Neuronal stem cell (in vitro differentiated cells): ENCODE results near the gene PRR30. TPM values are rescaled to one million over a fixed set of nuclear protein-coding genes. Genes with fewer than 3 reads are reported as not detected.

ENCODE experiments used
- DNase-seq: peaks from one replicate; pipeline ENCODE4 v3.0.0-alpha.2; 2013; ENCODE audit warnings: low spot score
- H2AFZ ChIP-seq: one replicate; pipeline ENCODE4 v1.6.1; 2013; ENCODE audit warnings: mild to moderate bottlenecking, low read length, inconsistent platforms
- H2AK5ac ChIP-seq: 2 replicates; pipeline ENCODE4 v1.6.1; 2013; ENCODE audit warnings: low read depth, mild to moderate bottlenecking, inconsistent platforms, low read length, moderate library complexity, mixed read lengths
- H2BK120ac ChIP-seq: 2 replicates; pipeline ENCODE4 v1.6.1; 2013; ENCODE audit warnings: low read depth, mild to moderate bottlenecking, inconsistent platforms, low read length, moderate library complexity, mixed read lengths
- H2BK12ac ChIP-seq: one replicate; pipeline ENCODE4 v1.6.1; 2013; ENCODE audit warnings: low read length, inconsistent platforms
- H2BK15ac ChIP-seq: 2 replicates; pipeline ENCODE4 v1.6.1; 2013; ENCODE audit warnings: mild to moderate bottlenecking, low read length, inconsistent platforms, mixed read lengths
- H2BK5ac ChIP-seq: one replicate; pipeline ENCODE4 v1.6.1; 2013; ENCODE audit warnings: inconsistent platforms, mild to moderate bottlenecking, low read length, moderate library complexity
- H3K14ac ChIP-seq: one replicate; pipeline ENCODE4 v1.6.1; 2013; ENCODE audit warnings: low read length, inconsistent platforms
- H3K18ac ChIP-seq: 2 replicates; pipeline ENCODE4 v1.6.1; 2013; ENCODE audit warnings: low read length, inconsistent platforms
- H3K23ac ChIP-seq: 2 replicates; pipeline ENCODE4 v1.6.1; 2013; ENCODE audit warnings: low read depth, mild to moderate bottlenecking, mixed read lengths, low read length, inconsistent platforms; ENCODE audit not compliant: poor library complexity
- H3K27ac ChIP-seq: replicated peaks from 3 replicates; pipeline ENCODE4 v1.5.1; 2013; ENCODE audit warnings: low read length, inconsistent platforms
- H3K27me3 ChIP-seq, 3 experiments: 2 replicates each; pipeline ENCODE4 v1.6.1; 2013; ENCODE audit warnings: low read length in 3 of 3, mild to moderate bottlenecking in 2 of 3, inconsistent platforms in 1 of 3, low read depth in 1 of 3, mixed read lengths in 1 of 3, moderate library complexity in 1 of 3; ENCODE audit not compliant: control insufficient read depth in 3 of 3, insufficient read depth in 3 of 3
- H3K36me3 ChIP-seq, 2 donors: replicated peaks in 1 of 2; 2 replicates each; pipeline ENCODE4 v1.6.1; 2013; ENCODE audit warnings: low read length in 2 of 2; ENCODE audit not compliant: control insufficient read depth in 2 of 2, insufficient read depth in 2 of 2
- H3K4ac ChIP-seq: 2 replicates; pipeline ENCODE4 v1.6.1; 2013; ENCODE audit warnings: inconsistent platforms, mild to moderate bottlenecking, low read length, moderate library complexity
- H3K4me1 ChIP-seq, 2 donors: 1 replicate in 1 of 2; 2 replicates in 1 of 2; pipeline ENCODE4 v1.6.1; 2013; ENCODE audit warnings: low read length in 2 of 2, low read depth in 1 of 2; ENCODE audit not compliant: control insufficient read depth in 2 of 2, insufficient read depth in 1 of 2
- H3K4me2 ChIP-seq: one replicate; pipeline ENCODE4 v1.6.1; 2013; ENCODE audit warnings: mild to moderate bottlenecking, low read length, inconsistent platforms; ENCODE audit not compliant: insufficient read depth, poor library complexity, severe bottlenecking
- H3K4me3 ChIP-seq, 2 donors: 2 replicates each; pipeline ENCODE4 v1.5.1; 2013; ENCODE audit warnings: low read length in 2 of 2, mild to moderate bottlenecking in 2 of 2, inconsistent platforms in 1 of 2, moderate library complexity in 1 of 2
- H3K79me1 ChIP-seq: one replicate; pipeline ENCODE4 v1.6.1; 2013; ENCODE audit warnings: low read depth, mild to moderate bottlenecking, inconsistent platforms, low read length, moderate library complexity
- H3K9ac ChIP-seq: one replicate; pipeline ENCODE4 v1.6.1; 2013; ENCODE audit warnings: mild to moderate bottlenecking, low read depth, low read length, inconsistent platforms; ENCODE audit not compliant: poor library complexity
- H3K9me3 ChIP-seq, 2 donors: replicated peaks in 1 of 2; 2 replicates each; pipeline versions ENCODE3 to v1.6.1; 2013; ENCODE audit warnings: low read length in 2 of 2, mild to moderate bottlenecking in 2 of 2, inconsistent platforms in 1 of 2, low read depth in 1 of 2, mixed read lengths in 1 of 2, moderate library complexity in 1 of 2; ENCODE audit not compliant: control insufficient read depth in 2 of 2, insufficient read depth in 1 of 2
- H4K8ac ChIP-seq: one replicate; pipeline ENCODE4 v1.6.1; 2013; ENCODE audit warnings: low read depth, mild to moderate bottlenecking, inconsistent platforms, low read length, moderate library complexity
- H4K91ac ChIP-seq: one replicate; pipeline ENCODE4 v1.6.1; 2013; ENCODE audit warnings: low read length, low read depth, mild to moderate bottlenecking, inconsistent platforms; ENCODE audit not compliant: poor library complexity
- WGBS, 2 donors: extraction: QIAGEN DNeasy Blood & Tissue Kit; methylation state at CpG; one replicate each; pipeline ENCODE4 v1.1.7; 2013; ENCODE audit warnings: missing lambda C conversion rate in 2 of 2, mixed read lengths in 1 of 2; ENCODE audit not compliant: insufficient read length in 2 of 2, insufficient replicate concordance in 1 of 2; ENCODE audit errors: extremely low coverage in 2 of 2; 5-methylcytosine and 5-hydroxymethylcytosine counted together
- polyA plus RNA-seq, 2 experiments: library from polyadenylated mRNA; stranded (reverse); fragments of 200-250 nt; gene quantifications; one replicate each; pipeline ENCODE4 v1.2.3, GENCODE V29; 2013

Gene PRR30
- polyA plus RNA-seq (2013, experiment 1 of 2) = not detected
- polyA plus RNA-seq (2013, experiment 2 of 2) = not detected

- Histone ChIP-seq H3K9ac (no peak within 1 kb of the TSS), H2BK5ac (no peak within 1 kb of the TSS), H2AFZ (peak within 1 kb of the TSS; percentile 29), H2BK12ac (peak within 1 kb of the TSS; percentile 31), H3K9me3 (no peaks in the 10 kb centered on the region), H3K79me1 (no peaks in the 10 kb centered on the region), H3K4me2 (no peak within 1 kb of the TSS), H4K91ac (no peak within 1 kb of the TSS), H3K4ac (no peak within 1 kb of the TSS), H3K4me3 (no peak within 1 kb of the TSS), H3K14ac (no peak within 1 kb of the TSS), H2AK5ac (no peak within 1 kb of the TSS), H3K27ac (no peak within 1 kb of the TSS), H4K8ac (no peak within 1 kb of the TSS), H3K4me1 (no peaks in the 10 kb centered on the region), H2BK15ac (peak within 1 kb of the TSS; percentile 71), H3K18ac (no peak within 1 kb of the TSS), H3K27me3 (peaks cover 0 to 30% (median 0%) of the 10 kb centered on the region in 3 experiments), H3K23ac (no peak within 1 kb of the TSS), H3K36me3 (no peaks in the 10 kb centered on the region), H2BK120ac (no peak within 1 kb of the TSS)
- DNase-seq = no peak
- WGBS, 2 donors = no CpG with 5 or more reads among the region's 4 CpGs
Measured at GRCh38 chr2:27139310-27139709, at the start of gene PRR30. PRR30 (minus strand) TSS chr2:27139410; CDS start chr2:27138329, 1,081 bp downstream.

DNA sequence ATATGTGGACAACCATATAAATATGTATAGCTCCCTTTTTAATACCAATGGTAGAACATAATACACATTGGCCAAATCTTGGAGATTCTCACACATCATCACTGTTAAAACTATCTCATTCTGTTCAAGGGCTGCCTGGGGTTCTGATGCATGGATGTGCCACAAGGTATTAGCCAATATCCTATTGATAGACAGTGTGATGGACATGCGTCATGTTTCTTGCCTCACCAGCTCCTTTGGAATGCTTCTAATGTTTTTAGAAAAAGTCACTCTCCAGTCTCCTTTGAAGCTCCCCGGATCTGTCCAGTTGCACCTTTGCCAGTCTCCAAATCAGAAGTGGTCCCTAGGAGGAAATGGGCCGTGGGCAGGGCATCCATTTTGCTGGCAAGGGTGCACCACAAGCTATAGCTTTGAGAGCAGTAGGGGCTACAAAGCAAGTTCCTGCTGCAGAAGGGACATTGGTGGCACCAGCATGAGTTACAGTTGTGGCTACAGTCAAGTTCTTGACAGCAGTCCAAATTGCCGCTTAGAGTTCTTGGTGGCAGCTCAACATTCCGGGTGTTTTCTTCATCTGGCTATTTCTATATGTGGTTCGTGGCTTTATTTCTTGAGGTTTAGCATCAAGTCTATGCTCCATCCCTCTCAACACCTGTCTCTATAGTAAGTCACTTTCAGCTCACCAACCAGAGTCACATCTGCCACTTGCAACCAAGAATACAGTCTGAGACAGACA is 47.6 kb upstream of the PRR30 start:
- Histone ChIP-seq H2BK15ac (no peak overlapping the region), H3K27me3 (peaks cover 0 to 19% (median 0%) of the 10 kb centered on the region in 3 experiments), H3K79me1 (no peaks in the 10 kb centered on the region), H3K27ac (no peak overlapping the region), H3K36me3 (no peaks in the 10 kb centered on the region), H2AK5ac (no peak overlapping the region), H3K9ac (no peak overlapping the region), H2AFZ (no peak overlapping the region), H3K23ac (no peak overlapping the region), H3K4me2 (no peak overlapping the region), H4K91ac (no peak overlapping the region), H2BK5ac (no peak overlapping the region), H2BK12ac (no peak overlapping the region), H3K4ac (no peak overlapping the region), H3K14ac (no peak overlapping the region), H2BK120ac (no peak overlapping the region), H3K18ac (no peak overlapping the region), H4K8ac (peak overlapping the region; percentile 30), H3K4me3 (no peak overlapping the region), H3K4me1 (no peaks in the 10 kb centered on the region), H3K9me3 (no peaks in the 10 kb centered on the region)
- WGBS, 2 donors = no CpG with 5 or more reads among the region's 6 CpGs
- no peak for DNase-seq

DNA sequence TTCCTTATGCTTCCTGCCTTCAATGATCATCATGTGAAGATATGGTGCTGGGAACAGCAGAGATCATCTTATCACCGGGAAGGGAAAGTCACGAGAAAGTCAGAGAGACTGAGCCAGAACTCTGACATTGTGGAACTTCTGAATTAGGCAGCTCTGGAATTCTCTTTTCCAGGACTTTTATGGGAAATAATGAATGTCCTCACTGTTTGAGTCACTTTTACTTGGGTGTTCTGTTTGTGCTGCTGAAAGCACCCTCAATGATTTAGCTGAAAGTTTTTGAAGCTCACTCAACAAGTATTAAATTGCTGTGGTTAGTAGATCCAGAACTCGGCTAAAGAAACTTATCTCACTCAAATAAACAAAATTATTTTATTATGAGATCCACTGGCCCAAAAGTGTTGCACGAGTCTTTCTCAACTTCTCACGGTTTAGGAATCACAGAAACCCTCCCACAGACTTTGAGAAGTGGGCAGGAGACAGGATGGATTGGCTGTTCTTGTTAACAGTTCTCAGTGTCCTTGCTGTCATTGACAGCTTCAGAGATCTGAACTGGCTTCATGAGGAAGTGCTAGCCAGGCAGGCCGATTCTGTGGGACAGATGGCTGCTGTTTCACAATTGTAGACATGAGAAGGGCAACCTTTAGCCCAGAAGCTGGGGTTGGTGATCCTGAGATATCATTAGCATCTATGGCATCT is 46.3 kb upstream of the PRR30 start:
- Histone ChIP-seq H3K4me1 (no peaks in the 10 kb centered on the region), H2AK5ac (no peak overlapping the region), H3K27ac (no peak overlapping the region), H3K79me1 (no peaks in the 10 kb centered on the region), H3K9me3 (no peaks in the 10 kb centered on the region), H3K14ac (no peak overlapping the region), H3K4me3 (no peak overlapping the region), H3K4me2 (no peak overlapping the region), H2BK5ac (no peak overlapping the region), H4K8ac (no peak overlapping the region), H2AFZ (peak overlapping the region; percentile 11), H3K23ac (no peak overlapping the region), H3K4ac (no peak overlapping the region), H3K27me3 (peaks cover 0 to 23% (median 0%) of the 10 kb centered on the region in 3 experiments), H3K9ac (no peak overlapping the region), H2BK12ac (no peak overlapping the region), H3K36me3 (no peaks in the 10 kb centered on the region), H2BK120ac (no peak overlapping the region), H2BK15ac (no peak overlapping the region), H4K91ac (no peak overlapping the region), H3K18ac (no peak overlapping the region)
- no CpG with 5 or more reads among the region's 6 CpGs for WGBS, 2 donors
- no peak for DNase-seq

DNA sequence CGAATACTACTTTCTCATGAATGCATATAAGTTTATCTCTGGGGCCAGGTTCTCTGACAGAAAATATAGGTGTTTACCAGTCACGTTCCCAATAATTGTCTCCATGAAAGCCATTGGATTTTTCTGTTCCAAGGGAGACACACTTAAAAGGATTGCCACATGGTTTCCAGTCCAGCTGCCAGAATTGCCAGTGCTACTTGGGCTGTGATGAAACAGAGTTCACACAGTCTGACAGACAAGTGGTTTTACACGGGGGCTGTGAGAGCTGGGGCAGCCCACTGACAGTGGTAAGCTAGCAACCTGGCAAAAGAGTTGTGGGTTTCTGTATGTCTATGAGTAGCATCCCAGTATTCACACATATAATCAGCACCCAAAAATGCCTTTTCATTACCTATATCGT is 44.9 kb upstream of the PRR30 start:
- Histone ChIP-seq H4K8ac (no peak overlapping the region), H3K4me2 (no peak overlapping the region), H3K4me3 (no peak overlapping the region), H2BK5ac (no peak overlapping the region), H2AFZ (no peak overlapping the region), H2BK15ac (no peak overlapping the region), H3K23ac (no peak overlapping the region), H3K4ac (no peak overlapping the region), H3K27ac (no peak overlapping the region), H4K91ac (no peak overlapping the region), H3K18ac (no peak overlapping the region), H2BK12ac (no peak overlapping the region), H3K4me1 (no peaks in the 10 kb centered on the region), H3K36me3 (no peaks in the 10 kb centered on the region), H2BK120ac (no peak overlapping the region), H2AK5ac (no peak overlapping the region), H3K27me3 (peaks cover 0 to 23% (median 0%) of the 10 kb centered on the region in 3 experiments), H3K79me1 (no peaks in the 10 kb centered on the region), H3K9me3 (no peaks in the 10 kb centered on the region), H3K9ac (no peak overlapping the region), H3K14ac (no peak overlapping the region)
- DNase-seq = no peak
- no CpG with 5 or more reads among the region's 4 CpGs for whole genome bisulfite sequencing, 2 donors
